ENCODE measurements around the gene VAMP7. TPM values are rescaled to one million over a fixed set of nuclear protein-coding genes. Genes with fewer than 3 reads are reported as not detected.

VAMP7 gene
- total RNA-seq, 1 donor from 2014 or later: 21.4 TPM

GRCh38 chrX:155957843-155958242 lies 76.7 kb downstream of the VAMP7 start:
- no peaks in the 10 kb centered on the region for H3K36me3 ChIP-seq
- no peak for TF ChIP-seq CTCF (IDR thresholded peaks at IDR 0.05; ENCODE audit: borderline replicate concordance)
- no peaks in the 10 kb centered on the region for H3K9me3 ChIP-seq (replicated peaks)
- no peak for DNase-seq
- H3K4me1 ChIP-seq: no peaks in the 10 kb centered on the region
- H3K4me3 ChIP-seq: no peak overlapping the region
- intact Hi-C loops (cut with micrococcal nuclease): no loop called here
- no peak overlapping the region for H3K27ac ChIP-seq (replicated peaks)
- H3K27me3 ChIP-seq (ENCODE audit: low read depth): peaks cover 15% of the 10 kb centered on the region

- H3K4me1 ChIP-seq: no peaks in the 10 kb centered on the region
- H3K27me3 ChIP-seq (ENCODE audit: low read depth): peaks cover 21% of the 10 kb centered on the region
- no peak overlapping the region for H3K27ac ChIP-seq (replicated peaks)
- no peak for DNase-seq
- H3K4me3 ChIP-seq: no peak overlapping the region
- no peak for TF ChIP-seq CTCF (IDR thresholded peaks at IDR 0.05; ENCODE audit: borderline replicate concordance)
- no peaks in the 10 kb centered on the region for H3K36me3 ChIP-seq
- H3K9me3 ChIP-seq (replicated peaks): peaks cover 7% of the 10 kb centered on the region
- intact Hi-C loops (cut with micrococcal nuclease): no loop called here
Measured at GRCh38 chrX:155959018-155959587, 78.0 kb downstream of the VAMP7 start.

GRCh38 chrX:155962906-155963305 lies 81.8 kb downstream of the VAMP7 start:
- intact Hi-C loops (cut with micrococcal nuclease): no loop called here
- no peak for DNase-seq
- no peaks in the 10 kb centered on the region for H3K4me1 ChIP-seq

GRCh38 chrX:155966876-155967275 lies 85.7 kb downstream of the VAMP7 start:
- DNase-seq: no peak
- Histone ChIP-seq H3K27me3 (ENCODE audit: low read depth) (peaks cover 18% of the 10 kb centered on the region), H3K27ac (replicated peaks) (no peak overlapping the region), H3K36me3 (no peaks in the 10 kb centered on the region), H3K4me1 (no peaks in the 10 kb centered on the region), H3K9me3 (replicated peaks) (peaks cover 20% of the 10 kb centered on the region), H3K4me3 (no peak overlapping the region)
- intact Hi-C loops (cut with micrococcal nuclease): no loop called here
- TF ChIP-seq CTCF (IDR thresholded peaks at IDR 0.05; ENCODE audit: borderline replicate concordance): peak; percentile 41

More at GRCh38 chrX:155962906-155963305, 81.8 kb downstream of the VAMP7 start:
- no peak for TF ChIP-seq CTCF (IDR thresholded peaks at IDR 0.05; ENCODE audit: borderline replicate concordance)
- H3K36me3 ChIP-seq: no peaks in the 10 kb centered on the region
- H3K27ac ChIP-seq (replicated peaks): no peak overlapping the region
- peaks cover 21% of the 10 kb centered on the region for H3K27me3 ChIP-seq (ENCODE audit: low read depth)
- peaks cover 17% of the 10 kb centered on the region for H3K9me3 ChIP-seq (replicated peaks)
- no peak overlapping the region for H3K4me3 ChIP-seq

- no peak overlapping the region for H3K4me3 ChIP-seq
- no peaks in the 10 kb centered on the region for H3K4me1 ChIP-seq
- peaks cover 20% of the 10 kb centered on the region for H3K9me3 ChIP-seq (replicated peaks)
- no peak overlapping the region for H3K27ac ChIP-seq (replicated peaks)
- DNase-seq: no peak
- intact Hi-C loops (cut with micrococcal nuclease): no loop called here
- peaks cover 20% of the 10 kb centered on the region for H3K27me3 ChIP-seq (ENCODE audit: low read depth)
- no peak for TF ChIP-seq CTCF (IDR thresholded peaks at IDR 0.05; ENCODE audit: borderline replicate concordance)
- no peaks in the 10 kb centered on the region for H3K36me3 ChIP-seq
Measured at GRCh38 chrX:155967653-155968325, 86.6 kb downstream of the VAMP7 start.

All from left ventricle myocardium inferior (tissue), 1 donor.